Spinal cord (tissue), 10 donors: ENCODE measurements around the gene SPEG. TPM values are rescaled to one million over a fixed set of nuclear protein-coding genes. Genes with fewer than 3 reads are reported as not detected.

Experiments used
- DNase-seq, 6 donors: peaks; one replicate each; pipeline versions ENCODE4 v3.0.0 to v3.0.0-alpha.2; 2013 to 2015; ENCODE audit warnings: low spot score in 6 of 6, low read depth in 4 of 6
- H3K27ac ChIP-seq: one replicate; pipeline ENCODE4 v1.5.1; 2013; ENCODE audit warnings: low read depth, low read length, control low read depth
- H3K27me3 ChIP-seq: one replicate; pipeline ENCODE4 v1.6.1; 2013; ENCODE audit warnings: low read length; ENCODE audit not compliant: control insufficient read depth, insufficient read depth
- H3K36me3 ChIP-seq: one replicate; pipeline ENCODE4 v1.6.1; 2013; ENCODE audit warnings: low read length; ENCODE audit not compliant: control insufficient read depth, insufficient read depth
- H3K4me1 ChIP-seq: one replicate; pipeline ENCODE4 v1.6.1; 2013; ENCODE audit warnings: low read length; ENCODE audit not compliant: control insufficient read depth, insufficient read depth
- H3K4me3 ChIP-seq: one replicate; pipeline ENCODE4 v1.5.1; 2013; ENCODE audit warnings: low read depth, low read length, control low read depth
- H3K9me3 ChIP-seq: one replicate; pipeline ENCODE4 v1.6.1; 2013; ENCODE audit warnings: low read length; ENCODE audit not compliant: control insufficient read depth, insufficient read depth
- WGBS: methylation state at CpG from one replicate; pipeline ENCODE4 v1.1.5; 2013; ENCODE audit warnings: missing lambda C conversion rate; ENCODE audit not compliant: insufficient coverage; 5-methylcytosine and 5-hydroxymethylcytosine counted together
- polyA plus RNA-seq, 2 donors: library from polyadenylated mRNA; unstranded; fragments of 120-200 nt; gene quantifications; one replicate each; pipeline ENCODE4 v1.2.1, GENCODE V29; 2013; ENCODE audit not compliant: insufficient read length in 2 of 2
- total RNA-seq, 2 donors: library from RNA; depleted of rRNA in 1 of 2; stranded (reverse); fragments of 120-200 nt in 1 of 2; fragments of >200 nt in 1 of 2; gene quantifications; one replicate each; pipeline versions ENCODE4 v1.2.3 to v1.2.4, GENCODE V29; 2013 to 2014
- donor health status: healthy.

SPEG gene
- total and polyA plus RNA-seq, 4 donors, result 12.2 to 84.2 (median 46.0) TPM

- Histone ChIP-seq H3K9me3 (no peaks in the 10 kb centered on the region), H3K4me3 (no peak overlapping the region), H3K36me3 (peaks cover 25% of the 10 kb centered on the region), H3K27ac (no peak overlapping the region), H3K4me1 (peaks cover 26% of the 10 kb centered on the region), H3K27me3 (peaks cover 18% of the 10 kb centered on the region)
- DNase-seq, result no peak
- WGBS, result 81% methylated on average over 20 of the region's 20 CpGs
These were observed 97.2 kb downstream of the SPEG start for GRCh38 chr2:219531639-219532377.

- DNase-seq, result no peak
- peaks cover 30% of the 10 kb centered on the region for H3K36me3 ChIP-seq
- H3K27me3 ChIP-seq, result peaks cover 18% of the 10 kb centered on the region
- H3K4me3 ChIP-seq, result no peak overlapping the region
- H3K4me1 ChIP-seq, result peaks cover 26% of the 10 kb centered on the region
- WGBS, result 86% methylated on average over 7 of the region's 8 CpGs
- H3K27ac ChIP-seq, result no peak overlapping the region
- H3K9me3 ChIP-seq, result no peaks in the 10 kb centered on the region
These were observed 97.7 kb downstream of the SPEG start for GRCh38 chr2:219532378-219532649.

GRCh38 chr2:219533930-219534661 is 99.5 kb downstream of the SPEG start:
- DNase-seq, result no peak
- H3K27ac ChIP-seq, result no peak overlapping the region
- H3K36me3 ChIP-seq, result peaks cover 48% of the 10 kb centered on the region
- peaks cover 43% of the 10 kb centered on the region for H3K4me1 ChIP-seq
- H3K9me3 ChIP-seq, result no peaks in the 10 kb centered on the region
- H3K4me3 ChIP-seq, result no peak overlapping the region
- H3K27me3 ChIP-seq, result peaks cover 14% of the 10 kb centered on the region
- WGBS, result 75% methylated on average over 1 of the region's 6 CpGs

GRCh38 chr2:219536425-219536824 is 101.8 kb downstream of the SPEG start:
- WGBS, result 77% methylated on average over 15 of the region's 16 CpGs
- DNase-seq, result no peak
- Histone ChIP-seq H3K4me3 (no peak overlapping the region), H3K4me1 (peaks cover 48% of the 10 kb centered on the region), H3K9me3 (no peaks in the 10 kb centered on the region), H3K27ac (no peak overlapping the region), H3K27me3 (peaks cover 2% of the 10 kb centered on the region), H3K36me3 (peaks cover 69% of the 10 kb centered on the region)

GRCh38 chr2:219536967-219537366 is 102.3 kb downstream of the SPEG start:
- 63% methylated on average over 9 of the region's 9 CpGs for WGBS
- peak overlapping the region; percentile 93 for H3K27ac ChIP-seq
- H3K36me3 ChIP-seq, result peaks cover 70% of the 10 kb centered on the region
- H3K4me1 ChIP-seq, result peaks cover 54% of the 10 kb centered on the region
- no peak overlapping the region for H3K4me3 ChIP-seq
- H3K27me3 ChIP-seq, result no peaks in the 10 kb centered on the region
- no peaks in the 10 kb centered on the region for H3K9me3 ChIP-seq
- no peak for DNase-seq

GRCh38 chr2:219537657-219538488 is 103.2 kb downstream of the SPEG start:
- no peaks in the 10 kb centered on the region for H3K27me3 ChIP-seq
- H3K36me3 ChIP-seq, result peaks cover 67% of the 10 kb centered on the region
- no peak overlapping the region for H3K4me3 ChIP-seq
- H3K4me1 ChIP-seq, result peaks cover 62% of the 10 kb centered on the region
- H3K27ac ChIP-seq, result peak overlapping the region; percentile 93
- peak in 1 of 6 donors; percentile 64 for DNase-seq
- 38% methylated on average over 9 of the region's 15 CpGs for WGBS
- no peaks in the 10 kb centered on the region for H3K9me3 ChIP-seq

GRCh38 chr2:219538504-219538951 is 103.9 kb downstream of the SPEG start:
- 14% methylated on average over 3 of the region's 6 CpGs for WGBS
- Histone ChIP-seq H3K36me3 (peaks cover 64% of the 10 kb centered on the region), H3K4me3 (no peak overlapping the region), H3K4me1 (peaks cover 64% of the 10 kb centered on the region), H3K27me3 (no peaks in the 10 kb centered on the region), H3K9me3 (no peaks in the 10 kb centered on the region), H3K27ac (peak overlapping the region; percentile 93)
- peak in 2 of 6 donors; percentile 66 to 87 for DNase-seq

- Histone ChIP-seq H3K36me3 (peaks cover 61% of the 10 kb centered on the region), H3K4me3 (no peak overlapping the region), H3K27ac (peak overlapping the region; percentile 93), H3K9me3 (no peaks in the 10 kb centered on the region), H3K4me1 (peaks cover 66% of the 10 kb centered on the region), H3K27me3 (no peaks in the 10 kb centered on the region)
- 74% methylated on average over 32 of the region's 32 CpGs for WGBS
- DNase-seq, result no peak
These were observed 104.5 kb downstream of the SPEG start for GRCh38 chr2:219538956-219539788.
